TTC549 (cell line): ENCODE results near the gene OR8K1.

Experiments used
- FAIRE-seq: peaks from 2 replicates; lab custom pipeline; 2012; peaks lifted over from hg19 to GRCh38; lab: Jason Lieb, UNC

OR8K1 gene

DNA sequence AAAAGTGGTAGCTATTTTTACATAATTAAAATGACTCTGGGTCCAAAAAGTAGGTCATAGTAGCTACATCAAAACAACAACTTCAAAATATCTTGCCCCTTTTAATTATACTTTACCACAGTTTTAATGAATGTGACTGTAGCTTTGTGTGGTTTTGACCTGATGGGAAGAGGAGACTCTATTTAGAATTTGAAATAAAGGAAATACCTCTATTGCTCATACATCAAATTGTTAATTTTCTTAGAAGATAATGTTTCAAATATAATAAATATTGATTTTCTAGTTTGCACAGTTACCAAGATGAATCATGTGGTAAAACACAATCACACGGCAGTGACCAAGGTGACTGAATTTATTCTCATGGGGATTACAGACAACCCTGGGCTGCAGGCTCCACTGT lies at the start of gene OR8K1:
Gene OR8K1, plus strand, starts transcription at position 301 of the 400 bp plus-strand sequence. Its CDS starts 0 bp downstream, at position 301.
- FAIRE-seq: no peak

- FAIRE-seq: no peak
These were observed 48.9 kb upstream of the OR8K1 start for GRCh38 chr11:56296898-56297297.

GRCh38 chr11:56307836-56308235 lies 38.0 kb upstream of the OR8K1 start:
- FAIRE-seq: no peak

DNA sequence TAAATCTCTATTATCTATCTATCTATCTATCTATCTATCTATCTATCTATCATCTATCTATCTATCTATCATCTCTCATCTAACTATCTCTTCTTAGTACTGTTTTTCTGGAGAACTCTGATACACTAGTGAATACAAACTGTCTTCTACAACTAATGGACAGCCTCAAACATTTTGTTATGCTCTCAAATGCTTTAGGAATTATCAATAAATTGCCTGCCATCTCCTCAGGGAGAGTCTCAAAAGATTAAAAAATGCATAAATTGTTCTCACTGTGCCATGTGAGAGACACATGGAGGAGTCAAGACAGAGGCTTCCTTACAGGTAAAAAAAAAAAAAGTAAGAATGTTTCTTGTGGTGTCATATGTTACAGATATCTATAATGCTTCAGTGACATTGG lies 31.0 kb upstream of the OR8K1 start, which contains the start of gene OR8K3:
Gene OR8K3, plus strand, starts transcription at position 301 of the 400 bp plus-strand sequence. CDS start 3,163 bp downstream, outside the sequence.
- no peak for FAIRE-seq

DNA sequence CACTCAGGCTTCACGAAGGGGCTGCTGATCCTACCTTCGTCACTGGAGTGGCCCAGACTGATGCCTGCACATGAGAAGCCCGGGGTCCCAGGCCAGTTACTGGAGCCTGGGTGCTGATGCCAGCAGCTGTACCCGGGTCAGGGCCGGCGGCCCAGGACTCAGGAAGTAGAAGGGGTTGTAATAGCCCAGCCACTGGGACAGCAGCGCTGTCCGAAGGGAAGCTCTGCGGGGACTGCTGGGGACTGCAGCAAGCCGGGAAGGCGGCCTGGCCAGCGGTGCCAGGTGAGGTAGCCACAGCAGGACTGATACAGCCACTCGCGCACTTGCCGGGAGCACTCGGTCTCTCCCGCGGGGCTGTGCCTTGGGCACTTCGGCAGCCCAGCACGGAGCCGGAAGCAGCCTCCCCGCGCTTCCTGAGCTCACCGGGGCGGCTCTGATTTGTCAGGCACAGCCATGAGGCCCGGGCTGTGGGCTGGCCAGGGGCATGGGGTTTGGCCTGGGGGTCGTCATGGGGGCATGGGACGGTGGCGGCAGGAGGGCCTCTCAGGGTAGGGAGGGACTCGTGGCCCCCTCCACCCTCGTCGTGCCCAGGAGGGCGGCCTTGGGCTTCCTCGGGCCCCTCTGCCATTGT lies 13.9 kb upstream of the OR8K1 start:
- FAIRE-seq: no peak

DNA sequence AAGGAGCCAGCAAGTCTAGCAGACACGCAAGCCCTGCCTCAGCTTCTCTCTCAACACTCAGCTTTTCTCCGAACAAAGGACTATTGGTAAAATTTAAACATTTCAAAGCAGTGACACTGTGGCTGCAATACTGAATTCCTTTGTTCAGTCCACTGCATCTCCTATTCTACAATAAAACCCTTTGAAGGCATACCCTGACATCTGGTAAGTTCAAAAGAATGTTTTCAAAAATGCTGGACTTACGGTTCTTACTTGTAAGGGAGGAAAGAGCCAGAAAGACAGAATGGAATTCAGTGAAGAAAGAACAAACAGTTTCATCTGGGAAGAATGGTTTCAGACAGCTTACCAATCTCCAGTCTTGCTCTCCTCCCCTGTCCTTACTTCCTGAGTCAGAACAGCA lies 12.7 kb upstream of the OR8K1 start:
- no peak for FAIRE-seq

DNA sequence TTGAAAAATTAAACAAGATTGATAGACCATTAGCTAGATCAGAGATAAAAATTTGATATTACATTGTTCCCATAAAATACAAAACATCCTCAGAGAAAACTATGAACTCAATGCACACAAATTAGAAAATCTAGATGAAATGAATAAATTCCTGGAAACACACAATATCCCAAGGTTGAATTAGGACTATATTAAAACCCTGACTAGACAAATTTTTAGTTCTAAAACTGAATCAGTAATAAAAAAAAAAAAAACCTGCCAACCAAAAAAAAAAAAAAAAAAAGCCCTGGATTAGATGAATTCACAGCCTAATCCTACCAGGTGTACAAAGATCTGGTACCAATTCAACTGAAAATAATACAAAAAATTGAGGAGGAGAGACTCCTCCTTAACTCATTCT lies 5.5 kb upstream of the OR8K1 start:
- no peak for FAIRE-seq

- no peak for FAIRE-seq
These were observed 8.2 kb downstream of the OR8K1 start, which contains the start of gene OR8J1 for GRCh38 chr11:56353991-56354390. TSS of gene OR8J1 (plus strand) at chr11:56354291. CDS start at chr11:56360247, 5,956 bp downstream.

GRCh38 chr11:56375324-56375723 lies 29.5 kb downstream of the OR8K1 start, which contains the start of gene OR8U1:
TSS of gene OR8U1 (plus strand) at chr11:56375624. CDS start at chr11:56375624, 0 bp downstream.
- FAIRE-seq: no peak

DNA sequence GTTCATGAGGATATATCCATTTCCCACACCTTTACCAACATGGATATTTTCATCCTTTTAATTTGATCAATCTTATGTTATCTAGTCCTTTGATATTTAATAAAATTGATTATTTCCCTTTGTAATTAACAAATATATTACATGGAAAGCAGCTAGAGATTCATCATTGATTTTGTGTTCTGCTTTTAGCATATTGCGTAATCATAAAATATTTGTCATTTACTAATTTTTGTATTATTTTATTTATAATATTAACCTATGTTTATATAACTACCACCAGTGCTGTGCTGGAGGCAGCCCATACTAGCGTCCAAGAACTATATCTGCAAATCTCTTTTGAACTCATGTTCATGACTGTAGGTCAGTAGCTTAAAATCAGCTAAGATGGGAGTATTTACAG lies 34.3 kb downstream of the OR8K1 start:
- FAIRE-seq: no peak

DNA sequence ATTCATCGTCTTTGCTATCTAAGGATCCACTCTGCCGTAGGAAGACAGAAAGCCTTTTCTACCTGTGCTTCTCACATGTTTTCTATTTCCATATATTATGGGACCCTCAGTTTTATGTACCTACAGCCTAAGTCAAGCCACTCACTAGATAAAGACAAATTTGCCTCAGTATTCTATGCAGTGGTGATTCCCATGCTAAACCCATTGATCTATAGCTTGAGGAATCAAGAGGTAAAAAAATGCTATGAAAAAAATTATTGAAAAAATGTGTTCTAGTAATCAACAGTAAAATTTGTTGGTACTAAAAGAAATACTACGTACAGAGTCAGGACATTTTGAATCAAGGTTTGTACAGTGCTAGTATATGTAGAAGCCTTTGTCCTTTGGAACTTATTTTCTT lies 48.5 kb downstream of the OR8K1 start:
- no peak for FAIRE-seq

DNA sequence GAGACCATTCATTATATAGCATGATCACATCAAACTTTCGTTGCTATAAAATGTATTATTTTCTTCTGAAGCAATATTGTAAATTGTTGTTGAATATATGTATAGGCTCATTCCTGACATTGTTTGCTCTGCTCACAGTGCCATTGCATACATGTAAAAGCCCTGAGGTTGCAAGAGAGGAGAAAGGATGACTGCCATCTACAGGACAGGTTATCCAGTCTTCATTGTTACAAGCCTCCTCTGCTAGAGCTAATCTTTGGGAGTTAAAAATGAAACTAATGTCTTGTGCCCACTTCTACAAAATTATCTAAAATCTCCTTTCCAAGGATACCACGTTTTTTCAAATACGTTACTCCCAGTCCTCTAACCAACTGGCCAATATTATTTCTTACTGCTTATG lies 50.2 kb downstream of the OR8K1 start:
- FAIRE-seq: no peak
